ENCODE measurements around the gene ING3. TPM values are rescaled to one million over a fixed set of nuclear protein-coding genes. Genes with fewer than 3 reads are reported as not detected.

ING3 gene
- total and polyA plus RNA-seq, 9 of the 15 experiments (the other 6 are each of a cell fraction or from before 2014, with no cell fraction given) = 22.8 to 233 (median 50.4) TPM

- no peaks in the 10 kb centered on the region for H4K20me1 ChIP-seq (replicated peaks; ENCODE audit: control insufficient read depth, insufficient read depth, low read length)
- 91% methylated on average over 4 of the region's 4 CpGs for WGBS (ENCODE audit: insufficient coverage, low coverage, missing lambda C conversion rate)
- in situ Hi-C loops (cut with MboI) = no loop called here
- intact Hi-C loops (cut with micrococcal nuclease) = no loop called here
- H3K4me2 ChIP-seq (ENCODE audit: insufficient read depth, low read length) = no peak overlapping the region
- no peaks in the 10 kb centered on the region for H3K9me3 ChIP-seq (replicated peaks; ENCODE audit: control insufficient read depth, insufficient read depth, low read depth, low read length)
- FAIRE-seq = no peak
- no peaks in the 10 kb centered on the region for H3K27me3 ChIP-seq (ENCODE audit: control insufficient read depth in 2 of 2, insufficient read depth in 2 of 2, low read length in 2 of 2)
- H3K9me1 ChIP-seq (ENCODE audit: control insufficient read depth, insufficient read depth, low read length) = no peaks in the 10 kb centered on the region
- H3K4me3 ChIP-seq = no peak overlapping the region
- peak; percentile 42 for ATAC-seq
- H3K4me1 ChIP-seq (replicated peaks in 1 of 2; ENCODE audit: control insufficient read depth in 2 of 2, insufficient read depth in 2 of 2, low read length in 2 of 2) = peaks cover 0 to 40% of the 10 kb centered on the region in 2 experiments; a peak in 3 of 5 replicates
- H3K9ac ChIP-seq (ENCODE audit: insufficient read depth in 1 of 2, low read depth in 2 of 2, low read length in 2 of 2) = no peak overlapping the region
- H3K79me2 ChIP-seq (ENCODE audit: control insufficient read depth, insufficient read depth, low read length) = peaks cover 96% of the 10 kb centered on the region
- H3K36me3 ChIP-seq (ENCODE audit: control insufficient read depth, insufficient read depth, low read length) = peaks cover 92% of the 10 kb centered on the region
- ChIA-PET CTCF (ENCODE audit: low intra/inter-chr PET ratio) (no interaction called here), POLR2A (interaction anchor here (0.6 to 2.1 kb wide), 7 partner anchors 9 to 65 kb away, joined by 3 to 10 read pairs (median 3); partner anchors contain the start of gene ING3)
- DNase-seq (ENCODE audit: extremely low read depth in 1 of 4, low spot score in 3 of 4) = no peak
- H3K27ac ChIP-seq (ENCODE audit: extremely low read depth, low read depth, low read length) = peak overlapping the region; percentile 44; the same call in 1 of the 3 replicates
- no TSS peak for BruUV-seq (replicated peaks)
- no peak overlapping the region for H2AFZ ChIP-seq (ENCODE audit: low read depth, low read length)
- TF ChIP-seq PHB (CRISPR knock-in tag; IDR thresholded peaks at IDR 0.05) = no peak
- TF ChIP-seq ZNF740 (CRISPR knock-in tag; IDR thresholded peaks at IDR 0.05) = no peak
- TF ChIP-seq ZNF740 (tag; IDR thresholded peaks at IDR 0.05) = 0 out of 4 replicates have a peak, but pooled peaks of 1 of the 2 experiments have one; percentile 52
- TF ChIP-seq ZNF311 (CRISPR knock-in tag; IDR thresholded peaks at IDR 0.05) = peak; percentile 28; the same call in 1 of the 2 replicates
- peak; percentile 58; the same call in 1 of the 2 replicates for TF ChIP-seq PTRF (tag; IDR thresholded peaks at IDR 0.05)
- TF ChIP-seq NR2C1 (IDR thresholded peaks at IDR 0.05) = no peak
- peak; percentile 31; the same call in 1 of the 2 replicates for TF ChIP-seq NR2C1 (tag; IDR thresholded peaks at IDR 0.05)
- no peak for TF ChIP-seq NR4A1 (CRISPR knock-in tag; IDR thresholded peaks at IDR 0.05)
- 0 out of 2 replicates have a peak, but pooled peaks have one; percentile 18 for TF ChIP-seq NR4A1 (tag; IDR thresholded peaks at IDR 0.05)
- peak; percentile 92 for TF ChIP-seq DMBX1 (CRISPR knock-in tag; IDR thresholded peaks at IDR 0.05; ENCODE audit: borderline replicate concordance)
- TF ChIP-seq SMAD4 (CRISPR knock-in tag; conservative IDR thresholded peaks at IDR 0.05) = 0 out of 2 replicates have a peak, but pooled peaks have one; percentile 68
- 0 out of 2 replicates have a peak, but pooled peaks have one; percentile 1 for TF ChIP-seq ESRRA (IDR thresholded peaks at IDR 0.05; ENCODE audit: borderline replicate concordance, low read depth)
- TF ChIP-seq TFE3 (CRISPR knock-in tag; IDR thresholded peaks at IDR 0.05) = no peak
- peak; percentile 58 for TF ChIP-seq CXXC5 (CRISPR knock-in tag; IDR thresholded peaks at IDR 0.05)
- peak; percentile 32; the same call in 1 of the 2 replicates for TF ChIP-seq ATF7 (IDR thresholded peaks at IDR 0.05)
- TF ChIP-seq ZNF778 (CRISPR knock-in tag; IDR thresholded peaks at IDR 0.05) = no peak
- TF ChIP-seq ZNF668 (CRISPR knock-in tag; IDR thresholded peaks at IDR 0.05) = 0 out of 2 replicates have a peak, but pooled peaks have one; percentile 31
- peak; percentile 68 for TF ChIP-seq ZNF592 (IDR thresholded peaks at IDR 0.05)
Measured at GRCh38 chr7:121015560-121015959, 65.0 kb downstream of the ING3 start.
